SH-SY5Y (cell line): ENCODE data around the gene FHAD1.

ENCODE experiments used
- GATA2 ChIP-seq: IDR thresholded peaks from 2 replicates; pipeline ENCODE4 v1.6.1; 2011; ENCODE audit warnings: mild to moderate bottlenecking, low read depth, low read length
- GATA3 ChIP-seq: IDR thresholded peaks from 2 replicates; pipeline ENCODE4 v1.6.1; 2011; ENCODE audit warnings: low read depth, mild to moderate bottlenecking, low read length, moderate library complexity

DNA sequence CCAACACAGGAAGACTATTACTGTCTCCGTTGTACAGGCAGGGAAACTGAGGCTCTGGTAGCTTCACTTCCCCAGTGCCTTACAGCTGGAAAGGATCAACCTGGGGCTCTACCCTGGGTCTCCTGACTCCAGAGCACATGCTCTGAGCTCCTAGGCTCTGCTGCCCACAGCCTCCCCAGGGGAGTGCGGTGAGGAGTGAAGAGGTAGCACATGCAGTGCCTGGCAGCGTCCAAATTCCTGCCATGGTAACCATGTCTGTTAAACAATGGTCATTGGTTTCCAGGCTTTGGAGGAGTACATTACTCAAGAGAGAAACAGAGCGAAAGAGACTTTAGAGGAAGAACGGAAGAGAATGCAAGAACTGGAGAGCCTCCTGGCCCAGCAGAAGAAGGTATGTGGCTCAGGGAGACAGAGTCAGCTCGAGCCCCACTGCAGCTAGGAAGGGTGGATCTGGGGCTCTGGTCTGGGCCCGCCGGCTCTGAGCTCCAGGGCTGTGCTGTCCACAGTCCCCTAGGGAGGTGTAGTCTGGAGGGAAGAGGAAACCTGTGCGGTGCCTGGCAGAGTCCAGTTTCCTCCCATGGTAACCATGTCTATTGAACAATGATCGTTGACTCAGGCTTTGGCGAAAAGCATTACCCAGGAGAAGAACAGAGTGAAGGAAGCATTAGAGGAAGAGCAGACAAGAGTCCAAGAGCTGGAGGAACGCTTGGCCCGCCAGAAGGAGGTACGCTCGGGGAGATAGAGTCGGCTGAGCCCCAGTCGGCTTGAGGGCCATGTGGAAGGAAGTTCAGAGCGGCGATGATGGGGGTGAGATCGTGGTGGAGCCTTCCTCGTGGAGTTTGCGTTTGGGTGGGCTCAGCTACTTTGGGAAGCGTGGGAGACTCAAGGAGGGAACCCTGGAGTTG is 98.0 kb downstream of the FHAD1 start:
- TF ChIP-seq GATA2 (no peak), GATA3 (no peak)
